Measurements from ENCODE around the gene SRP54. TPM values are rescaled to one million over a fixed set of nuclear protein-coding genes. Genes with fewer than 3 reads are reported as not detected.

The SRP54 gene
- polyA plus RNA-seq, 2 of the 4 experiments (the other 2 are of a cell fraction), result 70.8 to 103 TPM

GRCh38 chr14:34985740-34986139, 2.9 kb downstream of the SRP54 start:
- CTCF ChIA-PET, result no interaction called here
- no peak for FAIRE-seq
- peak overlapping the region; percentile 15; the same call in 1 of the 3 replicates for H3K4me2 ChIP-seq
- no peak for TF ChIP-seq ATOH8 (CRISPR knock-in tag; IDR thresholded peaks at IDR 0.05; ENCODE audit: low read depth)
- TF ChIP-seq NFE2L2 (conservative IDR thresholded peaks at IDR 0.05; ENCODE audit: low read length), result no peak
- no peak for TF ChIP-seq ZSCAN20 (CRISPR knock-in tag; IDR thresholded peaks at IDR 0.05)
- no peak for TF ChIP-seq RAD21 (conservative IDR thresholded peaks at IDR 0.05 in 1 of 2, IDR thresholded peaks at IDR 0.05 in 1 of 2)
- TF ChIP-seq PHF8 (IDR thresholded peaks at IDR 0.05; ENCODE audit: borderline replicate concordance, low read depth), result no peak
- TF ChIP-seq NPAS2 (CRISPR knock-in tag; IDR thresholded peaks at IDR 0.05; ENCODE audit: borderline replicate concordance), result no peak
- no peak for TF ChIP-seq PBX3 (IDR thresholded peaks at IDR 0.05)
- no peak for TF ChIP-seq RCOR1 (IDR thresholded peaks at IDR 0.05; ENCODE audit: low read depth, low read length)
- TF ChIP-seq POLR2A (IDR thresholded peaks at IDR 0.05; ENCODE audit: low read length), result no peak
- no peak for TF ChIP-seq NR3C1 (IDR thresholded peaks at IDR 0.05)
- no peak for TF ChIP-seq CHD2 (IDR thresholded peaks at IDR 0.05; ENCODE audit: low read length, partially characterized antibody)
- TF ChIP-seq REST (IDR thresholded peaks at IDR 0.05), result no peak
- TF ChIP-seq BCL3 (IDR thresholded peaks at IDR 0.05), result no peak
- TF ChIP-seq RNF2 (IDR thresholded peaks at IDR 0.05; ENCODE audit: borderline replicate concordance, low read depth), result no peak
- no peak for TF ChIP-seq EHMT2 (IDR thresholded peaks at IDR 0.05; ENCODE audit: low read depth)
- no peak for TF ChIP-seq MAZ (IDR thresholded peaks at IDR 0.05; ENCODE audit: borderline replicate concordance, low read depth, low read length)
- no peak for TF ChIP-seq GATA3 (IDR thresholded peaks at IDR 0.05; ENCODE audit: borderline replicate concordance)
- TF ChIP-seq TP53 (CRISPR knock-in tag; IDR thresholded peaks at IDR 0.05), result no peak
- no peaks in the 10 kb centered on the region for H3K9me3 ChIP-seq
- WGBS (ENCODE audit: missing lambda C conversion rate), result 77% methylated on average over 3 of the region's 3 CpGs
- no peak for ATAC-seq
- no peak for DNase-seq (ENCODE audit: low read depth in 1 of 2, low spot score in 1 of 2)
- no peak overlapping the region for H3K4me3 ChIP-seq
- no peak overlapping the region for H3K27ac ChIP-seq
- POLR2A ChIA-PET, result no interaction called here
- H3K4me1 ChIP-seq, result peaks cover 15% of the 10 kb centered on the region; the same call in 2 of the 3 replicates

- TF ChIP-seq SMC3 (IDR thresholded peaks at IDR 0.05) (no peak), CEBPB (IDR thresholded peaks at IDR 0.05) (peak; percentile 29 to 44; a peak in 1 of 4 replicates)
- no peak for DNase-seq (ENCODE audit: low read depth in 1 of 2, low spot score in 1 of 2)
- POLR2A ChIA-PET, result no interaction called here
Measured at GRCh38 chr14:34987180-34987579, 4.4 kb downstream of the SRP54 start.

More at GRCh38 chr14:34987180-34987579, 4.4 kb downstream of the SRP54 start:
- no peak overlapping the region for H3K4me3 ChIP-seq
- CTCF ChIA-PET, result no interaction called here
- 93% methylated on average over 3 of the region's 3 CpGs for WGBS (ENCODE audit: missing lambda C conversion rate)
- H3K9me3 ChIP-seq, result no peaks in the 10 kb centered on the region
- H3K4me1 ChIP-seq, result peaks cover 15% of the 10 kb centered on the region; the same call in 2 of the 3 replicates
- no peak overlapping the region for H3K27ac ChIP-seq
- ATAC-seq (no peak), FAIRE-seq (no peak)
- H3K4me2 ChIP-seq, result no peak overlapping the region

Data from A549 (cell line).